Gastroesophageal sphincter (tissue), 4 donors: ENCODE data around the gene TCF12. TPM values are rescaled to one million over a fixed set of nuclear protein-coding genes. Genes with fewer than 3 reads are reported as not detected.
A peak's percentile ranks its signal among the peaks of the same experiment; 100 is the strongest.

Experiments
- ATAC-seq: fragments of 150-250 bp; one replicate; pipeline ENCODE4 v1.9.1; 2016; ENCODE audit warnings: mild to moderate bottlenecking, moderate library complexity
- H3K27ac ChIP-seq, 4 donors: fragments of 200-600 bp; sonication (generic) in 3 of 4; 1 replicate in 3 of 4; 2 replicates in 1 of 4; pipeline ENCODE4 v1.5.1; 2016 to 2019
- H3K27me3 ChIP-seq: fragments of 200-600 bp; sonication (generic); one replicate; pipeline ENCODE4 v1.5.1; 2019
- H3K36me3 ChIP-seq, 2 donors: fragments of 200-600 bp; sonication (generic); one replicate each; pipeline ENCODE4 v1.5.1; 2019; ENCODE audit warnings: control low read depth in 1 of 2
- H3K4me1 ChIP-seq, 3 donors: fragments of 200-600 bp; sonication (generic); 1 replicate in 2 of 3; 2 replicates in 1 of 3; pipeline ENCODE4 v1.5.1; 2016 to 2019; ENCODE audit warnings: control low read depth in 2 of 3
- H3K4me3 ChIP-seq, 2 donors: fragments of 200-600 bp; sonication (generic); one replicate each; pipeline ENCODE4 v1.5.1; 2019; ENCODE audit warnings: mild to moderate bottlenecking in 1 of 2, moderate library complexity in 1 of 2
- H3K9me3 ChIP-seq, 3 donors: fragments of 200-600 bp; sonication (generic); one replicate each; pipeline ENCODE4 v1.5.1; 2017 to 2019; ENCODE audit warnings: control low read depth in 2 of 3
- CTCF ChIP-seq, 4 experiments: fragments of 200-600 bp in 2 of 4; fragments of 450-650 bp in 2 of 4; sonication (generic) in 1 of 4; IDR thresholded peaks; one replicate each; pipeline ENCODE4 v1.5.1; 2017 to 2019; ENCODE audit warnings: antibody characterized with exemption in 4 of 4, mild to moderate bottlenecking in 2 of 4, moderate library complexity in 2 of 4
- EP300 ChIP-seq: sonication (generic); formaldehyde crosslinking; IDR thresholded peaks from one replicate; pipeline ENCODE4 v1.6.1; 2017; ENCODE audit warnings: antibody characterized with exemption, mild to moderate bottlenecking
- POLR2A ChIP-seq, 2 donors: fragments of 450-650 bp; IDR thresholded peaks; one replicate each; pipeline ENCODE4 v1.6.1; 2017; ENCODE audit warnings: antibody characterized with exemption in 2 of 2, mild to moderate bottlenecking in 2 of 2, moderate library complexity in 1 of 2
- POLR2AphosphoS5 ChIP-seq: sonication (generic); formaldehyde crosslinking; IDR thresholded peaks from one replicate; pipeline ENCODE4 v1.6.1; 2017; ENCODE audit warnings: antibody characterized with exemption
- WGBS, 2 donors: methylation state at CpG; one replicate each; pipeline ENCODE4 v1.1.5; 2018; ENCODE audit warnings: low coverage in 1 of 2; 5-methylcytosine and 5-hydroxymethylcytosine counted together
- total RNA-seq, 4 donors: library from RNA; depleted of rRNA; stranded (reverse); fragments of >200 nt; gene quantifications; one replicate each; pipeline ENCODE4 v1.1.0, GENCODE V29; 2016

TCF12 gene
- total RNA-seq, 4 donors from 2014 or later, result 78.1 to 194 (median 154) TPM

GRCh38 chr15:57190208-57190607 lies 271.8 kb downstream of the TCF12 start:
- TF ChIP-seq POLR2AphosphoS5, result no peak
- no peak for TF ChIP-seq EP300
- no peak for TF ChIP-seq CTCF (IDR thresholded peaks at IDR 0.05)
- TF ChIP-seq POLR2A (IDR thresholded peaks at IDR 0.05), result no peak
- Histone ChIP-seq H3K27ac (no peak overlapping the region), H3K4me3 (no peak overlapping the region), H3K9me3 (no peaks in the 10 kb centered on the region), H3K27me3 (no peaks in the 10 kb centered on the region), H3K36me3 (peaks cover 0 to 33% of the 10 kb centered on the region in 2 donors), H3K4me1 (peaks cover 0 to 9% (median 1%) of the 10 kb centered on the region in 3 donors)
- no peak for ATAC-seq
- 100% methylated on average over 1 of the region's 1 CpG for WGBS, 2 donors

GRCh38 chr15:57193161-57193560 lies 274.7 kb downstream of the TCF12 start:
- H3K4me1 ChIP-seq, result peaks cover 0 to 19% (median 0%) of the 10 kb centered on the region in 3 donors
- 58 to 64% methylated on average over 2 of the region's 2 CpGs for WGBS, 2 donors
- no peak for ATAC-seq
- no peaks in the 10 kb centered on the region for H3K9me3 ChIP-seq
- no peak overlapping the region for H3K4me3 ChIP-seq
- H3K27me3 ChIP-seq, result no peaks in the 10 kb centered on the region
- H3K36me3 ChIP-seq, result peaks cover 0 to 33% of the 10 kb centered on the region in 2 donors
- TF ChIP-seq CTCF (IDR thresholded peaks at IDR 0.05), result no peak
- TF ChIP-seq POLR2AphosphoS5, result no peak
- no peak for TF ChIP-seq POLR2A (IDR thresholded peaks at IDR 0.05)
- TF ChIP-seq EP300, result no peak
- H3K27ac ChIP-seq, result no peak overlapping the region

- peaks cover 3 to 26% (median 6%) of the 10 kb centered on the region in 3 donors for H3K4me1 ChIP-seq
- peaks cover 0 to 33% of the 10 kb centered on the region in 2 donors for H3K36me3 ChIP-seq
- TF ChIP-seq POLR2A (IDR thresholded peaks at IDR 0.05) (no peak), CTCF (IDR thresholded peaks at IDR 0.05) (no peak), POLR2AphosphoS5 (no peak), EP300 (no peak)
- no peaks in the 10 kb centered on the region for H3K27me3 ChIP-seq
- no peaks in the 10 kb centered on the region for H3K9me3 ChIP-seq
- H3K4me3 ChIP-seq, result no peak overlapping the region
- 85 to 88% methylated on average over 1 of the region's 1 CpG for WGBS, 2 donors
- ATAC-seq, result no peak
- no peak overlapping the region for H3K27ac ChIP-seq
Measured at GRCh38 chr15:57195326-57195725, 276.9 kb downstream of the TCF12 start.

GRCh38 chr15:57196865-57197264 lies 278.4 kb downstream of the TCF12 start:
- no peak for ATAC-seq
- WGBS, 2 donors, result 100% methylated on average over 1 of the region's 1 CpG; no CpG with 5 or more reads in 1 of the 2 donors
- Histone ChIP-seq H3K9me3 (no peaks in the 10 kb centered on the region), H3K27me3 (no peaks in the 10 kb centered on the region), H3K36me3 (peaks cover 0 to 28% of the 10 kb centered on the region in 2 donors), H3K27ac (no peak overlapping the region), H3K4me1 (peaks cover 3 to 26% (median 6%) of the 10 kb centered on the region in 3 donors), H3K4me3 (no peak overlapping the region)
- TF ChIP-seq CTCF (IDR thresholded peaks at IDR 0.05), result no peak
- TF ChIP-seq EP300, result no peak
- no peak for TF ChIP-seq POLR2A (IDR thresholded peaks at IDR 0.05)
- TF ChIP-seq POLR2AphosphoS5, result no peak

GRCh38 chr15:57198131-57198530 lies 279.7 kb downstream of the TCF12 start:
- 46 to 62% methylated on average over 2 of the region's 2 CpGs for WGBS, 2 donors
- Histone ChIP-seq H3K27me3 (no peaks in the 10 kb centered on the region), H3K4me1 (peaks cover 3 to 26% (median 6%) of the 10 kb centered on the region in 3 donors), H3K27ac (peak overlapping the region in 1 of 4 donors; percentile 16), H3K9me3 (no peaks in the 10 kb centered on the region), H3K4me3 (no peak overlapping the region), H3K36me3 (peaks cover 0 to 16% of the 10 kb centered on the region in 2 donors)
- no peak for ATAC-seq
- no peak for TF ChIP-seq POLR2AphosphoS5
- no peak for TF ChIP-seq POLR2A (IDR thresholded peaks at IDR 0.05)
- TF ChIP-seq EP300, result no peak
- TF ChIP-seq CTCF (IDR thresholded peaks at IDR 0.05), result no peak
